GM23338 (cell line): Measurements from ENCODE around the gene VEGFC. TPM values are rescaled to one million over a fixed set of nuclear protein-coding genes. Genes with fewer than 3 reads are reported as not detected.

Source experiments
- ATAC-seq: fragments of 200-7000 bp; cut with Tn5 transposase; 3 replicates; pipeline ENCODE4 v1.9.1; 2020
- DNase-seq: peaks from one replicate; pipeline ENCODE4 v3.0.0-alpha.2; 2015; ENCODE audit warnings: low spot score
- H2AFZ ChIP-seq: fragments of 200-600 bp; sonication (generic); 2 replicates; pipeline ENCODE4 v1.8.0; 2016; ENCODE audit warnings: antibody characterized with exemption, mild to moderate bottlenecking, moderate library complexity
- H3F3A ChIP-seq: fragments of 200-600 bp; sonication (generic); replicated peaks from 2 replicates; pipeline ENCODE4 v1.8.0; 2017; ENCODE audit warnings: antibody characterized with exemption, mixed run types, low read depth
- H3K27ac ChIP-seq: fragments of 200-600 bp; sonication (generic); 2 replicates; pipeline ENCODE4 v1.6.1; 2016; ENCODE audit warnings: low read depth
- H3K27me3 ChIP-seq: fragments of 200-600 bp; sonication (generic); 2 replicates; pipeline ENCODE4 v1.8.0; 2016; ENCODE audit warnings: mild to moderate bottlenecking, mixed run types, moderate library complexity; ENCODE audit not compliant: insufficient read depth
- H3K36me3 ChIP-seq: fragments of 200-600 bp; sonication (generic); 2 replicates; pipeline ENCODE4 v1.8.0; 2016; ENCODE audit warnings: mild to moderate bottlenecking; ENCODE audit not compliant: insufficient read depth
- H3K4me1 ChIP-seq: fragments of 200-600 bp; sonication (generic); 2 replicates; pipeline ENCODE4 v1.8.0; 2016; ENCODE audit warnings: mild to moderate bottlenecking, moderate library complexity; ENCODE audit not compliant: insufficient read depth
- H3K4me2 ChIP-seq: fragments of 200-600 bp; sonication (generic); 2 replicates; pipeline ENCODE4 v1.7.1; 2017; ENCODE audit warnings: mixed run types
- H3K4me3 ChIP-seq: fragments of 200-600 bp; sonication (generic); 2 replicates; pipeline ENCODE4 v1.6.1; 2016; ENCODE audit warnings: mixed run types
- H3K79me2 ChIP-seq: fragments of 200-600 bp; sonication (generic); replicated peaks from 2 replicates; pipeline ENCODE4 v1.8.0; 2017; ENCODE audit warnings: mild to moderate bottlenecking; ENCODE audit not compliant: insufficient read depth
- H3K9me2 ChIP-seq: fragments of 200-600 bp; sonication (generic); 2 replicates; pipeline ENCODE4 v1.8.0; 2017; ENCODE audit not compliant: insufficient read depth
- H4K20me1 ChIP-seq: fragments of 200-600 bp; sonication (generic); replicated peaks from 2 replicates; pipeline ENCODE4 v1.8.0; 2017; ENCODE audit warnings: mild to moderate bottlenecking; ENCODE audit not compliant: insufficient read depth
- H3K27ac Mint-ChIP-seq: 2 replicates; pipeline ENCODE4 v1.8.0; 2020; ENCODE audit warnings: inconsistent platforms, mild to moderate bottlenecking, moderate library complexity, mixed read lengths
- H3K27me3 Mint-ChIP-seq: 3 replicates; pipeline ENCODE4 v1.8.0; 2022; ENCODE audit warnings: low read depth, mild to moderate bottlenecking, moderate library complexity, mixed read lengths, inconsistent platforms; ENCODE audit not compliant: insufficient read depth, poor library complexity
- H3K36me3 Mint-ChIP-seq: 3 replicates; pipeline ENCODE4 v1.8.0; 2021; ENCODE audit warnings: low read depth, mild to moderate bottlenecking, inconsistent platforms, moderate library complexity, mixed read lengths
- H3K4me1 Mint-ChIP-seq: 3 replicates; pipeline ENCODE4 v1.8.0; 2020; ENCODE audit warnings: mild to moderate bottlenecking, inconsistent platforms, mixed read lengths
- H3K4me3 Mint-ChIP-seq: 3 replicates; pipeline ENCODE4 v1.8.0; 2021; ENCODE audit warnings: moderate library complexity, mild to moderate bottlenecking, inconsistent platforms, mixed read lengths
- H3K9me3 Mint-ChIP-seq: 3 replicates; pipeline ENCODE4 v1.8.0; 2020; ENCODE audit warnings: moderate library complexity, mild to moderate bottlenecking, inconsistent platforms, mixed read lengths
- CREB1 ChIP-seq: fragments of 250-450 bp; sonication (Bioruptor Pico); IDR thresholded peaks from 2 replicates; pipeline ENCODE4 v1.5.0; 2020; ENCODE audit warnings: low read depth, mild to moderate bottlenecking, moderate library complexity
- EZH2 ChIP-seq: fragments of 200-600 bp; sonication (generic); IDR thresholded peaks from one replicate; pipeline ENCODE4 v1.8.0; 2017; ENCODE audit warnings: antibody characterized with exemption, mild to moderate bottlenecking, low read depth; ENCODE audit not compliant: unreplicated experiment
- EZH2phosphoT487 ChIP-seq: fragments of 200-600 bp; sonication (generic); IDR thresholded peaks from one replicate; pipeline ENCODE4 v1.8.1; 2018; ENCODE audit warnings: antibody characterized with exemption; ENCODE audit not compliant: unreplicated experiment
- JUNB ChIP-seq: IDR thresholded peaks from one replicate; pipeline ENCODE4 v1.6.1; 2016; ENCODE audit warnings: antibody characterized with exemption; ENCODE audit not compliant: unreplicated experiment
- NANOG ChIP-seq: IDR thresholded peaks from 2 replicates; pipeline ENCODE4 v1.6.1; 2016; ENCODE audit warnings: antibody characterized with exemption, borderline replicate concordance
- STAT1 ChIP-seq: IDR thresholded peaks from one replicate; pipeline ENCODE4 v1.6.1; 2016; ENCODE audit warnings: antibody characterized with exemption; ENCODE audit not compliant: unreplicated experiment
- ZNF331 ChIP-seq: fragments of 250-450 bp; sonication (Bioruptor Pico); IDR thresholded peaks from 2 replicates; pipeline ENCODE4 v1.5.0; 2020; ENCODE audit warnings: low read depth, mild to moderate bottlenecking, moderate library complexity
- polyA plus RNA-seq: library from polyadenylated mRNA; unstranded; fragments of >200 nt; fragmentation: Nextera tagmentation; extraction: Ambion mirVana; gene quantifications from 2 replicates; pipeline ENCODE4 v1.2.1, GENCODE V29; 2016
- total RNA-seq: library from RNA; depleted of rRNA; stranded (reverse); fragments of >200 nt; shearing (Covaris generic); gene quantifications from 2 replicates; pipeline ENCODE4 v1.2.3, GENCODE V29; 2014
- TF ChIP-seq, protein P1 (sequence below): IDR thresholded peaks from one replicate; pipeline ENCODE4 v1.6.1; 2018; ENCODE audit warnings: antibody characterized with exemption; ENCODE audit not compliant: unreplicated experiment
- TF ChIP-seq, protein P2 (sequence below): fragments of 250-450 bp; sonication (Bioruptor Pico); IDR thresholded peaks from 2 replicates; pipeline ENCODE4 v1.5.0; 2020; ENCODE audit warnings: mild to moderate bottlenecking, moderate library complexity
- TF ChIP-seq, protein P3 (sequence below): IDR thresholded peaks from 2 replicates; pipeline ENCODE4 v1.6.1; 2016; ENCODE audit warnings: antibody characterized with exemption

The VEGFC gene
- total and polyA plus RNA-seq, 2 experiments from 2014 or later: 0.87 to 1.1 TPM

DNA sequence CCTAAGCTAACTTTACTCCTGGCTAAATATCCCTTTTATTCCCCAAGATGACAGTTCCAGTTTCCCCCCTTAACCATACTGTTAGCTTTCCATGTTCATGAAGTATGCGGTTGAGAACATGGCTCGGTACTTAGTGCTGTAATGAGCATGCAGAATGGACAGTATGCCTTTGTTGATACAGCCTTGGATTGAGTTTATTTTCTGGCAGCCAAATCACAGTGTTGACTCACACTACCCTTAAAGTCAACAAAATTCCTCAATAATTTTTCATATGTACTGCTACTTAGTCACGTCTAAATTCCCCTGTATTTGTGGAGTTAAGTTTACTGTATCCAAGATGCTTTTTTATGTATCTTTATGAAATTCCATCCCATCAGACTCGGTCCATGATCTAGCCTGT is 1.4 kb upstream of the VEGFC start:
- Mint-ChIP-seq H3K27me3 (peaks cover 21% of the 10 kb centered on the region), H3K9me3 (no peaks in the 10 kb centered on the region), H3K4me3 (peak overlapping the region; percentile 2; the same call in 2 of the 3 replicates), H3K4me1 (peaks cover 6% of the 10 kb centered on the region; the same call in 1 of the 3 replicates), H3K36me3 (no peaks in the 10 kb centered on the region), H3K27ac (no peak overlapping the region)
- ATAC-seq (no peak), DNase-seq (no peak)
- no peak overlapping the region for H3K27ac ChIP-seq
- H2AFZ ChIP-seq: no peak overlapping the region
- no peaks in the 10 kb centered on the region; the same call in 1 of the 2 replicates for H3K79me2 ChIP-seq
- H3K9me2 ChIP-seq: 0 out of 2 replicates have a peak, but pooled peaks cover 1% of the 10 kb centered on the region
- no peaks in the 10 kb centered on the region for H3K4me1 ChIP-seq
- 0 out of 2 replicates have a peak, but pooled peaks cover 3% of the 10 kb centered on the region for H3F3A ChIP-seq
- 0 out of 2 replicates have a peak, but pooled peaks cover 3% of the 10 kb centered on the region for H4K20me1 ChIP-seq
- no peak for TF ChIP-seq EZH2phosphoT487
- TF ChIP-seq, protein P1, sequence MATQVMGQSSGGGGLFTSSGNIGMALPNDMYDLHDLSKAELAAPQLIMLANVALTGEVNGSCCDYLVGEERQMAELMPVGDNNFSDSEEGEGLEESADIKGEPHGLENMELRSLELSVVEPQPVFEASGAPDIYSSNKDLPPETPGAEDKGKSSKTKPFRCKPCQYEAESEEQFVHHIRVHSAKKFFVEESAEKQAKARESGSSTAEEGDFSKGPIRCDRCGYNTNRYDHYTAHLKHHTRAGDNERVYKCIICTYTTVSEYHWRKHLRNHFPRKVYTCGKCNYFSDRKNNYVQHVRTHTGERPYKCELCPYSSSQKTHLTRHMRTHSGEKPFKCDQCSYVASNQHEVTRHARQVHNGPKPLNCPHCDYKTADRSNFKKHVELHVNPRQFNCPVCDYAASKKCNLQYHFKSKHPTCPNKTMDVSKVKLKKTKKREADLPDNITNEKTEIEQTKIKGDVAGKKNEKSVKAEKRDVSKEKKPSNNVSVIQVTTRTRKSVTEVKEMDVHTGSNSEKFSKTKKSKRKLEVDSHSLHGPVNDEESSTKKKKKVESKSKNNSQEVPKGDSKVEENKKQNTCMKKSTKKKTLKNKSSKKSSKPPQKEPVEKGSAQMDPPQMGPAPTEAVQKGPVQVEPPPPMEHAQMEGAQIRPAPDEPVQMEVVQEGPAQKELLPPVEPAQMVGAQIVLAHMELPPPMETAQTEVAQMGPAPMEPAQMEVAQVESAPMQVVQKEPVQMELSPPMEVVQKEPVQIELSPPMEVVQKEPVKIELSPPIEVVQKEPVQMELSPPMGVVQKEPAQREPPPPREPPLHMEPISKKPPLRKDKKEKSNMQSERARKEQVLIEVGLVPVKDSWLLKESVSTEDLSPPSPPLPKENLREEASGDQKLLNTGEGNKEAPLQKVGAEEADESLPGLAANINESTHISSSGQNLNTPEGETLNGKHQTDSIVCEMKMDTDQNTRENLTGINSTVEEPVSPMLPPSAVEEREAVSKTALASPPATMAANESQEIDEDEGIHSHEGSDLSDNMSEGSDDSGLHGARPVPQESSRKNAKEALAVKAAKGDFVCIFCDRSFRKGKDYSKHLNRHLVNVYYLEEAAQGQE: no peak
- TF ChIP-seq STAT1: no peak
- no peak for TF ChIP-seq ZNF331 (CRISPR knock-in tag)
- TF ChIP-seq EZH2: no peak
- TF ChIP-seq NANOG: no peak
- TF ChIP-seq, protein P2, sequence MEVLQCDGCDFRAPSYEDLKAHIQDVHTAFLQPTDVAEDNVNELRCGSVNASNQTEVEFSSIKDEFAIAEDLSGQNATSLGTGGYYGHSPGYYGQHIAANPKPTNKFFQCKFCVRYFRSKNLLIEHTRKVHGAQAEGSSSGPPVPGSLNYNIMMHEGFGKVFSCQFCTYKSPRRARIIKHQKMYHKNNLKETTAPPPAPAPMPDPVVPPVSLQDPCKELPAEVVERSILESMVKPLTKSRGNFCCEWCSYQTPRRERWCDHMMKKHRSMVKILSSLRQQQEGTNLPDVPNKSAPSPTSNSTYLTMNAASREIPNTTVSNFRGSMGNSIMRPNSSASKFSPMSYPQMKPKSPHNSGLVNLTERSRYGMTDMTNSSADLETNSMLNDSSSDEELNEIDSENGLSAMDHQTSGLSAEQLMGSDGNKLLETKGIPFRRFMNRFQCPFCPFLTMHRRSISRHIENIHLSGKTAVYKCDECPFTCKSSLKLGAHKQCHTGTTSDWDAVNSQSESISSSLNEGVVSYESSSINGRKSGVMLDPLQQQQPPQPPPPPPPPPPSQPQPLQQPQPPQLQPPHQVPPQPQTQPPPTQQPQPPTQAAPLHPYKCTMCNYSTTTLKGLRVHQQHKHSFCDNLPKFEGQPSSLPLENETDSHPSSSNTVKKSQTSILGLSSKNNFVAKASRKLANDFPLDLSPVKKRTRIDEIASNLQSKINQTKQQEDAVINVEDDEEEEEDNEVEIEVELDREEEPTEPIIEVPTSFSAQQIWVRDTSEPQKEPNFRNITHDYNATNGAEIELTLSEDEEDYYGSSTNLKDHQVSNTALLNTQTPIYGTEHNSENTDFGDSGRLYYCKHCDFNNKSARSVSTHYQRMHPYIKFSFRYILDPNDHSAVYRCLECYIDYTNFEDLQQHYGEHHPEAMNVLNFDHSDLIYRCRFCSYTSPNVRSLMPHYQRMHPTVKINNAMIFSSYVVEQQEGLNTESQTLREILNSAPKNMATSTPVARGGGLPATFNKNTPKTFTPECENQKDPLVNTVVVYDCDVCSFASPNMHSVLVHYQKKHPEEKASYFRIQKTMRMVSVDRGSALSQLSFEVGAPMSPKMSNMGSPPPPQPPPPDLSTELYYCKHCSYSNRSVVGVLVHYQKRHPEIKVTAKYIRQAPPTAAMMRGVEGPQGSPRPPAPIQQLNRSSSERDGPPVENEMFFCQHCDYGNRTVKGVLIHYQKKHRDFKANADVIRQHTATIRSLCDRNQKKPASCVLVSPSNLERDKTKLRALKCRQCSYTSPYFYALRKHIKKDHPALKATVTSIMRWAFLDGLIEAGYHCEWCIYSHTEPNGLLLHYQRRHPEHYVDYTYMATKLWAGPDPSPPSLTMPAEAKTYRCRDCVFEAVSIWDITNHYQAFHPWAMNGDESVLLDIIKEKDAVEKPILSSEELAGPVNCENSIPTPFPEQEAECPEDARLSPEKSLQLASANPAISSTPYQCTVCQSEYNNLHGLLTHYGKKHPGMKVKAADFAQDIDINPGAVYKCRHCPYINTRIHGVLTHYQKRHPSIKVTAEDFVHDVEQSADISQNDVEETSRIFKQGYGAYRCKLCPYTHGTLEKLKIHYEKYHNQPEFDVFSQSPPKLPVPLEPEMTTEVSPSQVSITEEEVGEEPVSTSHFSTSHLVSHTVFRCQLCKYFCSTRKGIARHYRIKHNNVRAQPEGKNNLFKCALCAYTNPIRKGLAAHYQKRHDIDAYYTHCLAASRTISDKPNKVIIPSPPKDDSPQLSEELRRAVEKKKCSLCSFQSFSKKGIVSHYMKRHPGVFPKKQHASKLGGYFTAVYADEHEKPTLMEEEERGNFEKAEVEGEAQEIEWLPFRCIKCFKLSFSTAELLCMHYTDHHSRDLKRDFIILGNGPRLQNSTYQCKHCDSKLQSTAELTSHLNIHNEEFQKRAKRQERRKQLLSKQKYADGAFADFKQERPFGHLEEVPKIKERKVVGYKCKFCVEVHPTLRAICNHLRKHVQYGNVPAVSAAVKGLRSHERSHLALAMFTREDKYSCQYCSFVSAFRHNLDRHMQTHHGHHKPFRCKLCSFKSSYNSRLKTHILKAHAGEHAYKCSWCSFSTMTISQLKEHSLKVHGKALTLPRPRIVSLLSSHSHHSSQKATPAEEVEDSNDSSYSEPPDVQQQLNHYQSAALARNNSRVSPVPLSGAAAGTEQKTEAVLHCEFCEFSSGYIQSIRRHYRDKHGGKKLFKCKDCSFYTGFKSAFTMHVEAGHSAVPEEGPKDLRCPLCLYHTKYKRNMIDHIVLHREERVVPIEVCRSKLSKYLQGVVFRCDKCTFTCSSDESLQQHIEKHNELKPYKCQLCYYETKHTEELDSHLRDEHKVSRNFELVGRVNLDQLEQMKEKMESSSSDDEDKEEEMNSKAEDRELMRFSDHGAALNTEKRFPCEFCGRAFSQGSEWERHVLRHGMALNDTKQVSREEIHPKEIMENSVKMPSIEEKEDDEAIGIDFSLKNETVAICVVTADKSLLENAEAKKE (CRISPR knock-in tag): no peak
- TF ChIP-seq, protein P3, sequence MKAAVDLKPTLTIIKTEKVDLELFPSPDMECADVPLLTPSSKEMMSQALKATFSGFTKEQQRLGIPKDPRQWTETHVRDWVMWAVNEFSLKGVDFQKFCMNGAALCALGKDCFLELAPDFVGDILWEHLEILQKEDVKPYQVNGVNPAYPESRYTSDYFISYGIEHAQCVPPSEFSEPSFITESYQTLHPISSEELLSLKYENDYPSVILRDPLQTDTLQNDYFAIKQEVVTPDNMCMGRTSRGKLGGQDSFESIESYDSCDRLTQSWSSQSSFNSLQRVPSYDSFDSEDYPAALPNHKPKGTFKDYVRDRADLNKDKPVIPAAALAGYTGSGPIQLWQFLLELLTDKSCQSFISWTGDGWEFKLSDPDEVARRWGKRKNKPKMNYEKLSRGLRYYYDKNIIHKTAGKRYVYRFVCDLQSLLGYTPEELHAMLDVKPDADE: no peak
- TF ChIP-seq CREB1 (CRISPR knock-in tag): no peak
- TF ChIP-seq JUNB: no peak
- peaks cover 32% of the 10 kb centered on the region for H3K27me3 ChIP-seq
- no peaks in the 10 kb centered on the region for H3K36me3 ChIP-seq
- H3K4me2 ChIP-seq: no peak overlapping the region
- no peak overlapping the region for H3K4me3 ChIP-seq
